Parathyroid adenoma (tissue), 2 donors: ENCODE results near the gene MAP1LC3A.

Experiments used
- H2AFZ ChIP-seq: fragments of 300-600 bp; sonication (generic); one replicate; pipeline ENCODE4 v1.7.0; 2017; ENCODE audit warnings: antibody characterized with exemption, mild to moderate bottlenecking
- H3K27ac ChIP-seq: fragments of 300-600 bp; sonication (generic); one replicate; pipeline ENCODE4 v1.7.0; 2017
- H3K27me3 ChIP-seq: fragments of 300-600 bp; sonication (generic); one replicate; pipeline ENCODE4 v1.7.0; 2017; ENCODE audit warnings: low read length; ENCODE audit not compliant: control insufficient read depth, insufficient read depth
- H3K36me3 ChIP-seq: fragments of 300-600 bp; sonication (generic); one replicate; pipeline ENCODE4 v1.7.0; 2017; ENCODE audit warnings: low read length; ENCODE audit not compliant: control insufficient read depth, insufficient read depth
- H3K4me1 ChIP-seq: fragments of 300-600 bp; sonication (generic); one replicate; pipeline ENCODE4 v1.7.0; 2017; ENCODE audit warnings: control low read depth
- H3K4me2 ChIP-seq: fragments of 300-600 bp; sonication (generic); one replicate; pipeline ENCODE4 v1.7.0; 2017; ENCODE audit warnings: low read length
- H3K4me3 ChIP-seq: fragments of 300-600 bp; sonication (generic); one replicate; pipeline ENCODE4 v1.7.0; 2017; ENCODE audit warnings: low read depth, low read length
- H3K79me2 ChIP-seq: fragments of 300-600 bp; sonication (generic); one replicate; pipeline ENCODE4 v1.7.0; 2017; ENCODE audit warnings: control low read depth
- H3K9ac ChIP-seq: fragments of 300-600 bp; sonication (generic); one replicate; pipeline ENCODE4 v1.7.0; 2017; ENCODE audit warnings: mild to moderate bottlenecking
- H3K9me3 ChIP-seq: fragments of 300-600 bp; sonication (generic); one replicate; pipeline ENCODE4 v1.7.0; 2017; ENCODE audit warnings: low read length; ENCODE audit not compliant: control insufficient read depth
- CTCF ChIP-seq: fragments of 300-600 bp; sonication (generic); IDR thresholded peaks from one replicate; pipeline ENCODE4 v1.7.0; 2017; ENCODE audit warnings: antibody characterized with exemption, mild to moderate bottlenecking
- donor health status: primary hyperparathyroidism.

The MAP1LC3A gene

GRCh38 chr20:34575271-34575670, 16.8 kb downstream of the MAP1LC3A start:
- Histone ChIP-seq H3K4me1 (no peaks in the 10 kb centered on the region), H3K27ac (no peak overlapping the region), H3K79me2 (no peaks in the 10 kb centered on the region), H2AFZ (no peak overlapping the region), H3K9me3 (no peaks in the 10 kb centered on the region), H3K27me3 (no peaks in the 10 kb centered on the region), H3K4me3 (no peak overlapping the region), H3K36me3 (no peaks in the 10 kb centered on the region), H3K9ac (no peak overlapping the region), H3K4me2 (no peak overlapping the region)
- TF ChIP-seq CTCF, result no peak

GRCh38 chr20:34575756-34576155, 17.2 kb downstream of the MAP1LC3A start:
- no peak overlapping the region for H3K27ac ChIP-seq

GRCh38 chr20:34577061-34577460, 18.5 kb downstream of the MAP1LC3A start:
- Histone ChIP-seq H3K9ac (no peak overlapping the region), H3K9me3 (no peaks in the 10 kb centered on the region), H2AFZ (no peak overlapping the region), H3K79me2 (no peaks in the 10 kb centered on the region), H3K36me3 (no peaks in the 10 kb centered on the region), H3K27me3 (no peaks in the 10 kb centered on the region), H3K27ac (no peak overlapping the region), H3K4me1 (no peaks in the 10 kb centered on the region), H3K4me3 (no peak overlapping the region), H3K4me2 (no peak overlapping the region)
- no peak for TF ChIP-seq CTCF

More at GRCh38 chr20:34575756-34576155, 17.2 kb downstream of the MAP1LC3A start:
- Histone ChIP-seq H3K4me1 (no peaks in the 10 kb centered on the region), H3K4me3 (no peak overlapping the region), H3K36me3 (no peaks in the 10 kb centered on the region), H3K4me2 (no peak overlapping the region), H3K9me3 (no peaks in the 10 kb centered on the region), H3K9ac (no peak overlapping the region), H3K27me3 (no peaks in the 10 kb centered on the region), H2AFZ (no peak overlapping the region), H3K79me2 (no peaks in the 10 kb centered on the region)
- no peak for TF ChIP-seq CTCF

- Histone ChIP-seq H3K9ac (no peak overlapping the region), H3K27me3 (no peaks in the 10 kb centered on the region), H3K9me3 (no peaks in the 10 kb centered on the region), H3K36me3 (no peaks in the 10 kb centered on the region), H3K27ac (no peak overlapping the region), H2AFZ (no peak overlapping the region), H3K79me2 (no peaks in the 10 kb centered on the region), H3K4me2 (no peak overlapping the region), H3K4me1 (no peaks in the 10 kb centered on the region), H3K4me3 (no peak overlapping the region)
- TF ChIP-seq CTCF, result no peak
Observed at GRCh38 chr20:34578025-34578424, 19.5 kb downstream of the MAP1LC3A start.

- Histone ChIP-seq H3K9me3 (no peaks in the 10 kb centered on the region), H3K4me2 (no peak overlapping the region), H3K9ac (no peak overlapping the region), H3K36me3 (no peaks in the 10 kb centered on the region), H3K27me3 (no peaks in the 10 kb centered on the region), H3K4me3 (no peak overlapping the region), H3K4me1 (no peaks in the 10 kb centered on the region), H3K79me2 (no peaks in the 10 kb centered on the region), H3K27ac (no peak overlapping the region), H2AFZ (no peak overlapping the region)
- TF ChIP-seq CTCF, result no peak
Observed at GRCh38 chr20:34578521-34578920, 20.0 kb downstream of the MAP1LC3A start.
